NCI-H82 treated with DMSO at 0.1 percent for 48 hours (cell line): ENCODE data around the gene POU4F2.
A peak's percentile ranks its signal among the peaks of the same experiment; 100 is the strongest.

Experiments used
- DNase-seq: peaks from one replicate; lab custom pipeline; 2025; ENCODE audit not compliant: unreplicated experiment; lab: John Stamatoyannopoulos, UW

POU4F2 gene

GRCh38 chr4:146638786-146639505, at the start of gene POU4F2:
TSS of gene POU4F2 (plus strand) at chr4:146638893. CDS start at chr4:146639141, 248 bp downstream.
- no peak for DNase-seq

- DNase-seq, result peak; percentile 80
Measured at GRCh38 chr4:146590801-146591200, 47.9 kb upstream of the POU4F2 start.

DNA sequence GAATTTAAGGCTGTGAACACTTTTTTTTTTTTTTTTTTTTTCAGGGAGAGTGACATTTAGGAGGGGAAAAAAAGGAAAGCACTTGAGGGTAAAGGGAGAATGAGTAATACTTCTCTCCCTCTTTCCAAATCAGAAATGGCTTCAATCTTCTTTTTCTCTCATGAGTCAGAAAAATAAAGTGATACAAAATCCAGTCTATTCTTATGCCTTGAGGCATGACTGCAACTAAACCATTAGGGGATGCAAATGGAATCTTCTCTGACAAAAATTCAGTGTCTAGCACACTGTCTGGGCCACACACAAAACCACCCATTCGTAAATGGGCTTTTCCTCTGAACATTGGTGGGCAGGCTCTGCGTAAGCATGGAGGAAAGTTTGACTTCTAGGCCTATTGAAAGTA, 46.7 kb upstream of the POU4F2 start:
- no peak for DNase-seq

- DNase-seq, result no peak
Measured at GRCh38 chr4:146632770-146633470, 5.8 kb upstream of the POU4F2 start.

- no peak for DNase-seq
Measured at GRCh38 chr4:146633471-146633800, 5.3 kb upstream of the POU4F2 start.

GRCh38 chr4:146634825-146635224, 3.9 kb upstream of the POU4F2 start:
- DNase-seq, result no peak

- DNase-seq, result no peak
Measured at GRCh38 chr4:146637621-146638332, 916 bp upstream of the POU4F2 start.

DNA sequence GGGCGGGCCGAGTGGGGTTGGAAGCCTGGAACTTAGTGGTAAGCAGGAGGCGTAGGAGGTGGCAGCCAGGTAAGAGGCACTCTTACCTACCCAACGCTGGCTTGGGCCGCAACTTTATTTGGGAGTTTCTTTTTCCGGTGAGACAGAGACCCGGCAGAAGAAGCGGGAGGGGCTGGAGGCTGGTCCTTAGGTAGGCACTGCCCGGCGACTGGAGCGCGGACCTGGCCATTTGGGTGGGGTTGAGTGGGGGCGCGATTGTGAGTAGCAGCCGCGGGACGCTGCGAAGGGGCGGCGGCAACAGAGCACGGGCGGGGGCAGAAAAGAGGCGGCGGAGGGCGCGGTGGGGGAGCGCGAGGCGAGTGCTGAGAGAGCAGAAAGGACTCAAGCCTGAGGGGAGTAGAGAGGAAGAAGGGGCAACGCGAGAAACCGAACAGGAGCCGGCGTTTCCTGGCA, 334 bp upstream of the POU4F2 start:
- DNase-seq, result no peak

DNA sequence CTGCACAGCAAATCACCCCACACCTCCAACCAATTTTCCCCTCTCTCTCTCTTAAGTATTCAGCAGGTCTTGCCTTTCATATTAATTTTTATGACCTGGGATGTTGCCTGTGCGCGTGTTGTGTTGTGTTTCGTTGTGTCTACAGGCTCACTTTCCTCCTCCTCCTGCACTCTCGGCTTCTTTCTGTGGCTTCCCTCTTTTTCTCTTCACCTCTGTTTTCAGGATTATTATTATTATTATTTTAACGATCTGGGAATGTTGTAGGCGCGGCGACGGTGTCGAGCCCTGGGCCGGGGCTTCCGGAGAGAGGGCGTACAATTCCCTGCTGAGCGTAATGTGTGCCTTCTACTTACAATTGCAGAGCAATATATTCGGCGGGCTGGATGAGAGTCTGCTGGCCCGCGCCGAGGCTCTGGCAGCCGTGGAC, 826 bp downstream of the POU4F2 start:
- DNase-seq, result no peak

- DNase-seq, result no peak
Measured at GRCh38 chr4:146640021-146640464, 1.4 kb downstream of the POU4F2 start.

- no peak for DNase-seq
Measured at GRCh38 chr4:146640465-146641061, 1.9 kb downstream of the POU4F2 start.

DNA sequence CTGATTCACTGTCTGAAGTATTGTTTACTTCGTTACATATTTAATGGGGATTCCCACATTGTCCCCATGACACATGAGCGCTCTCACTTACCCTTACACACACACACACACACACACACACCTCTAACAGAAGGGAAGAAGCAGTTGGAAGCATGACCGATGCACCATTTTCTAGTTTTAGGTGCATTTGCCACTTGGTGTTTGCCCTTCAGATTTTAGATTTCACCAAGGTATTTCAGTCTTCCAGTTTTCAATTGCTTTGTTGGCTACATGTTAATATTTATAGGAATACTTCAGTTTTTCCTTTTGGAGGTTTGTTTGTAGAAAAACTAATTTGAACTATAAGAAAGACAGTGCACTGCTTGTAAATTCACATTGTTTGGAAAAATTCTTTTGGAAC, 3.1 kb downstream of the POU4F2 start:
- DNase-seq, result no peak

DNA sequence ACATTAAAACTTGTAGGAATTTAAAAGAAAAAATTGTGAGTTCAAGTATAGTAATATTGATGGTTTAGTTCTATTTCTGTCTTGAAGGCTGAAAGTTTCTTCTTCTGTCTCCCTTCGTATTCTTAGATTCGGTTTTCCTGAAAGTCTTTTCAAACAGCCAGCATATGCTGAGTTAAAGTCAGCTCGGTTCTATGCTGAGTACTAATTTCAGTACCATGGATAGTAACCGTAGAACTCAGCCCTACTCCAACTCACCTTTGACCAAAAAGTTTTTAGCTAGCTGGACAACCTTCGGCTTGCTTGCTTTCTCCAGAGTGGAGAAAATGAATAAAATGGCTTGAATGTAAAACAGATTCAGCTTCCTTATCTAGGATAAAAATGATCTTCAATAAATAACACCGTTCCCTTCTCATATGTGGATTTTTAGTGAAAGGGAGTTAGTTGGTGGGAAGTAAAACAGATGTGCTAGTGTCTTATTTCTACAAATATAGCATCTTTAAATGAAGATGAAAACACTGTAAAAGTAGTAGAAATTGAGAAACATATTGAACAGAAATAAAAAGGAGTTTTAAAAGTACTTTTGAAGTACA, 5.2 kb downstream of the POU4F2 start:
- DNase-seq, result no peak

DNA sequence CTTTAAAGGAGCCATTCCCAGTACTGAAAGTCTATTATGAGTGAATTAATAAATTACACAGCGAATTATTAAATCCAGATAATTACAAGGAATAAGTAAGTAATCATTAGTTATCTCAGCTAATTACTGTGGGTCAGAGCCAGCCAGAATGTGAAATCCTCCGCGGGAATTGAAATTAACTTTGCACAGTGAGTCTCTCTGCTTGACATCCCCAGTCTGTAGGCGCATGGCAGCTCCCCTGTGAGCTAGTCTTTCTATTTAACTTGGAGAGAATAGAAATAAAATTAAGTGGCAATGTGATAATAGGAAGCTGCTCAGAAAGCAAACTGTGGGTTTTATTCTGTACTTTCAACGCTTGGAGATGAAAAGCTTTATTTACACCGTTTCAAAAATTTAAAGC, 7.2 kb downstream of the POU4F2 start:
- no peak for DNase-seq

DNA sequence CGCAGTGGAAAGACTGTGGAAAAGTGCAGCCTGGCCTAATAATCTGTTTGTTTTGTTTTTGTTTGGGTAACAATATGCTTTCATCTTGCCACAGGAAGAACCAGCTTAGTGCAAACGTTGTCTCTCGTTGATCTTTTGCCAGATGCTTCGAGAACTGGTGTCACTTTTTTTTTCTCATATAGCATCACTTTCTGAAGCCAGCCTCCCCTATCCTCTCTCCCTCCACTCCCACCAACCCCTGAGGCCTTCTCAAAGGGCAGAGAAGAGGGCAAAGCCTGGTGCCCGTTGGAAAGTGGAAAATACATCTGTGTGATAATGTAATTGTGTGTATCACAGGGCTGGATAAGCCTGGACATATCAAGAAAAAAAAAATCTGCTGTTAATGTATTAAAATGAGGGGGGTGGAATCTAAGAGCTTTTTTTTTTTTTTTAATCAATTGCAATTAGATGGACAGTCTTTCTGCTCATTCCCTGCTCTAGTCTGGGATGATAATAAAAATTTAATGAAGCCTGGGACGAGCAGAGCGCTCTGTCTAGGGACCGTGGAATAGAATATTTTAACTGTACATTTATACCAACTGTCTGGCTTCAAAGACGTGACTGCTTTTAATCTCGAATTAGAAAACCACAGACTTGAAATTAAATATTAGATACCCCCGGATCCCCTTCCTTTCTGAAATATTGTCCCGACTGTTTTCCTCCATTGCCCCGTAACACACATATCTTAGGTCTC, 8.1 kb downstream of the POU4F2 start:
- DNase-seq, result no peak

DNA sequence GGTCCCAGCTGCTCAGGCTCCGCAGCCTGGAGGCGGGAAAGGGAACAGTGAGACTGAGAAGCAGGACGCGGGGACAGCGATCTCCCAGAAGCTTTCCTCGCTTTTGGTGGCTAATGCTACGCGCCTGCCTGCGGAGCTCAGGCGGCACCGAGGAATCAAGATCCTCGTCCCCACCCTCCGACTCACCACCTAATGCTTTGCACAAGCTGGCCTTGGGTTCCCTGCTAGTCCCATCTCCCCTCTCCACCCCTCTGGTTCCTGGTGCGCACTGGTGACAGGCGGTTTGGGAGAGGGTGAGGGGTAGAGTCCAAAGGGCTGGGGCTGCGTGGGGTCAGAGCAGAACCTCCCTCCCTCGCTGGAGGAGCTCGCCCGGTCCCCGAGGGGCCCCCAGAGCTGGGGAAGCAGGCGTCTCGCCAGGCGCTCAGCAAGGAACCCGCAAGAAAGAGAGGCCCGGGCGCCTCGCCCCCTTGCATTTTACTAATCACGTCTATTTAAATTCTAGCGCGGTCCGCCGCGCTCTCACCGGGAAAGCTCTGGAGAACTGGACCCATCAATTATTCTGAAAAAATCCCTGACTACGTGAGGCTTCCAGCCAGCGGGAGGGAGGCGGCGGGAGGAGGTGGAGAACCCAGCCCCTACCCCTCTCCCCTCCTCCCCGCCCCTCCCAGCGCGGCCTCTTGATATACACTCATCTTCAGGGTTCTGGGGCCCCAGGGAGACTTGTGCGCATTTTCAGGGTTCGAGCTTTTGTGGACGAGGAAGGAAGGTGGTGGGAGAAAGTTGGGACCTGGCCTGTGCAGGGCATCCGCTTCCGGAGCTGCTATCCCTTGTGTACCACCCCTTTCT, 9.1 kb downstream of the POU4F2 start:
- no peak for DNase-seq

- no peak for DNase-seq
Measured at GRCh38 chr4:146648461-146648783, 9.7 kb downstream of the POU4F2 start.

GRCh38 chr4:146649232-146649631, 10.5 kb downstream of the POU4F2 start:
- no peak for DNase-seq

GRCh38 chr4:146650034-146650433, 11.3 kb downstream of the POU4F2 start:
- no peak for DNase-seq
